ENCODE measurements around the gene TOM1. TPM values are rescaled to one million over a fixed set of nuclear protein-coding genes. Genes with fewer than 3 reads are reported as not detected.

Gene TOM1
- total and polyA plus RNA-seq, 4 donors = 17.9 to 53.0 (median 50.5) TPM

- H3K36me3 ChIP-seq (ENCODE audit: control insufficient read depth in 4 of 4, insufficient read depth in 3 of 4, low read depth in 1 of 4, low read length in 3 of 4) = peaks cover 0 to 6% (median 2%) of the 10 kb centered on the region in 4 donors
- no peaks in the 10 kb centered on the region for H3K27me3 ChIP-seq (ENCODE audit: control insufficient read depth in 4 of 4, insufficient read depth in 4 of 4, low read length in 3 of 4)
- peak; percentile 83 for DNase-seq (ENCODE audit: low spot score)
- H3K27ac ChIP-seq (ENCODE audit: low read depth in 1 of 2, low read length in 2 of 2) = peak within 1 kb of the TSS; percentile 90 to 96
- WGBS = under 1% methylated on average over 84 of the region's 84 CpGs
- H3K4me1 ChIP-seq (ENCODE audit: control insufficient read depth in 4 of 4, insufficient read depth in 4 of 4, low read length in 3 of 4) = peaks cover 2 to 26% (median 18%) of the 10 kb centered on the region in 4 donors
- TF ChIP-seq FOXA2 (IDR thresholded peaks at IDR 0.05) (no peak), RXRA (IDR thresholded peaks at IDR 0.05) (no peak), RAD21 (IDR thresholded peaks at IDR 0.05) (peak in 1 of 2 donors; percentile 27), REST (IDR thresholded peaks at IDR 0.05) (peak; percentile 44), MAX (IDR thresholded peaks at IDR 0.05) (no peak), JUND (IDR thresholded peaks at IDR 0.05) (no peak), GABPA (IDR thresholded peaks at IDR 0.05 in 1 of 2, conservative IDR thresholded peaks at IDR 0.05 in 1 of 2) (no peak), EGR1 (IDR thresholded peaks at IDR 0.05; ENCODE audit: low read depth in 2 of 2) (no peak), HNF4A (conservative IDR thresholded peaks at IDR 0.05) (no peak), CTCF (IDR thresholded peaks at IDR 0.05; ENCODE audit: low read depth, low read length, missing input control) (no peak), YY1 (IDR thresholded peaks at IDR 0.05) (peak; percentile 98), SP1 (IDR thresholded peaks at IDR 0.05) (no peak), ATF3 (IDR thresholded peaks at IDR 0.05) (no peak), FOXA1 (IDR thresholded peaks at IDR 0.05) (no peak), TAF1 (conservative IDR thresholded peaks at IDR 0.05) (no peak), ZBTB33 (IDR thresholded peaks at IDR 0.05) (peak; percentile 26), NR2F2 (IDR thresholded peaks at IDR 0.05) (no peak), HNF4G (IDR thresholded peaks at IDR 0.05) (no peak)
- peak within 1 kb of the TSS; percentile 76 to 97 (median 90) for H3K4me3 ChIP-seq (ENCODE audit: low read depth in 1 of 3, low read length in 3 of 3)
- peak within 1 kb of the TSS; percentile 35 to 85 for H3K9ac ChIP-seq (ENCODE audit: low read depth in 1 of 2, low read length in 2 of 2)
- no peaks in the 10 kb centered on the region for H3K9me3 ChIP-seq (ENCODE audit: control insufficient read depth in 4 of 4, low read length in 3 of 4)
Measured at GRCh38 chr22:35257321-35258190, 42.1 kb upstream of the TOM1 start, which contains the start of gene HMGXB4. Gene HMGXB4 (plus strand): TSS chr22:35257493. CDS start chr22:35262391, 4,898 bp downstream.

All from liver (tissue), 9 donors.